Measurements from ENCODE around the gene FUT2. TPM values are rescaled to one million over a fixed set of nuclear protein-coding genes. Genes with fewer than 3 reads are reported as not detected.
A peak's percentile ranks its signal among the peaks of the same experiment; 100 is the strongest.

FUT2 gene
- total RNA-seq, 1 donor from 2014 or later, result not detected

DNA sequence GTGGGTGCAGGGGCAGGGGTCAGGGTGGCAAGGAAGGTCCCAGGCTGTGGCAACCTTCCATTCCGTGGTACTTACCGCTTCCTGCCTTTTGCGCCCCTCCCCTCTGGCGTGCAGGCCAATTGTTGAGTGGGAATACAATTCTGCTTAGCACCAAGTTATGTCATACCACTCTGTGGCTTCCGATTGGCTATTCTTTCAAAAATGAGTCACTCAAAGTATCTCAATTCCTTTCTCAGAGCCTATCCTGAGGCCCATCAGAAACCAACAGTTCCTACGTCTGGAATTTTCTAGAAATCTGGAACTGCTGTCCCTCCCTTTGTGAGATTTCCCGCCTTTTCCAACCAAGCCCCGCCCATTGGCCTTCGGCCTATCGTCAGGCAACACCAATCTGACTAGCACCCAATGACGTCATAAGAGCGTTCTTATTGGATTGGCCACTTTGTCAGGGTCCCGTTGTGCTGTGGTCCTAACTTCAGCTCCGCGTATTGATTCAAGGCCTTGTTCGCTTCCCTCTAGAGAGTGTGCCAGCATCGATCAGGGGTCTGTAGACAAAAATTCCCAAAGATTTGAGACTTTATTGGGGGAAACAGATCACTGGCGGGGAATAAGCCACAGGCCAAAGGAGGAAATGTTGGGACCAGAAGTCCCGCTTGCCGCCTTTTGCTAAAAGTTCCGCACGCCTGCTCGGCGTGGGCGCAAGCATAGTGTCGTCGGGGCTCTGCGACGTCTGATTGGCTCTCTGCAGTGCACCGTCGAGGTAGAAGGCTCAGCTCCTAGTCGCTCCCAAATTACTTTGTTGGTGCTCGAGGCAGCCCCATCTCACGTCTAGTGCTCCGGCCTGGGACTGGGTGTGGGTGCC, 34.7 kb upstream of the FUT2 start:
- Mint-ChIP-seq H3K27me3 (ENCODE audit: low read depth) (peaks cover 3% of the 10 kb centered on the region), H3K36me3 (ENCODE audit: low read depth) (no peaks in the 10 kb centered on the region), H3K9me3 (no peaks in the 10 kb centered on the region), H3K27ac (peak overlapping the region; percentile 91), H3K4me3 (ENCODE audit: low read depth) (peak overlapping the region; percentile 40), H3K4me1 (ENCODE audit: low read depth) (peaks cover 6% of the 10 kb centered on the region)
- intact Hi-C loops (cut with micrococcal nuclease), result loop anchor here (2.0 to 5.0 kb wide), 3 partner anchors 14 to 86 kb away; partner anchors contain the start of genes CA11 and IZUMO1
- DNase-seq (ENCODE audit: low spot score), result peak; percentile 80

GRCh38 chr19:48661711-48662090, 34.1 kb upstream of the FUT2 start:
- Mint-ChIP-seq H3K27ac (no peak overlapping the region), H3K4me1 (ENCODE audit: low read depth) (peaks cover 6% of the 10 kb centered on the region), H3K36me3 (ENCODE audit: low read depth) (no peaks in the 10 kb centered on the region), H3K9me3 (no peaks in the 10 kb centered on the region), H3K27me3 (ENCODE audit: low read depth) (peaks cover 3% of the 10 kb centered on the region), H3K4me3 (ENCODE audit: low read depth) (no peak overlapping the region)
- intact Hi-C loops (cut with micrococcal nuclease), result loop anchor here (2.0 to 5.0 kb wide), 3 partner anchors 15 to 86 kb away; partner anchors contain the start of genes CA11 and IZUMO1
- no peak for DNase-seq (ENCODE audit: low spot score)

DNA sequence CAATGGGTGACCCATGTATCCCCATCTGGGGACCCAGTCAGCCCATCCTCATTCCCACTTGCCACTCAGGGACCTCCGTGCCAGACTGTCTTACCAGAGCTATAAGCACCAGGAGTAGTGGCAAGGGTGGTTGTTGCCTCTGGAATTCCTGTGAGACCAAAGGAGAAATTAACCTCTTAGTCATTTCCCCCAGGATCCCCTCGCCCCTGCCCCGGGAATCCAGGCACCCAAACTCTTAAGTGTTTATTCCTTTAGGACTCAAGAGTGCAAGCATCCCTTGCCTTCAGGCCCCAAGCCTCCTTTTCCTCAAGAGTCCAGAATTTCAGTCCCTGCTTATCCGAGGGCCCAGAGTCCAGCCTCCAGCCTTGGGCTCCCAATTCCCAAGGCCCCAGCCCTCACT, 32.1 kb upstream of the FUT2 start:
- DNase-seq (ENCODE audit: low spot score), result no peak
- no peaks in the 10 kb centered on the region for H3K9me3 Mint-ChIP-seq
- H3K27ac Mint-ChIP-seq, result no peak overlapping the region
- H3K27me3 Mint-ChIP-seq (ENCODE audit: low read depth), result peaks cover 3% of the 10 kb centered on the region
- no peak overlapping the region for H3K4me3 Mint-ChIP-seq (ENCODE audit: low read depth)
- no peaks in the 10 kb centered on the region for H3K36me3 Mint-ChIP-seq (ENCODE audit: low read depth)
- H3K4me1 Mint-ChIP-seq (ENCODE audit: low read depth), result peaks cover 6% of the 10 kb centered on the region
- intact Hi-C loops (cut with micrococcal nuclease), result loop anchor here (5.0 kb wide), 1 partner anchor 84 kb away; the partner anchor contains the start of gene IZUMO1

DNA sequence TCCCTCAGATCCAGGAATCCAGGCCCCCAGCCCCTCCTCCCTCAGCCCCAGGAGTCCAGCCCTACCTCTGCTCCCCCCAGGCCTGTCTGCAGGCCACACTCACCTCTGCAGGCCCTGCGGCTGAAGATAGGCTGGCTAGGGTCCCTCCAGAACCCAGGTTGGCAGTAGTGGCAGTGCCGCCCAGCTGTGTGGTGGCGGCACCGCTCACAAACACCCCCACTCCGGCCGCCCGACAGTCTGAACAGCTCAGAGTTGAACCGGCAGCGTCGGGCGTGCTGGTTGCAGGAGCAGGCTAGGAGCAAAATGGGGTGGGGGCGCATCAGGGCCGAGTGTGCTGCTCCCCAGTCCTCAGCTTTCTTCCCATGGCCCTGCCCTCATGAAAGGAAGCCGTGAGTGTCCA, 31.3 kb upstream of the FUT2 start:
- Mint-ChIP-seq H3K27ac (no peak overlapping the region), H3K36me3 (ENCODE audit: low read depth) (no peaks in the 10 kb centered on the region), H3K27me3 (ENCODE audit: low read depth) (no peaks in the 10 kb centered on the region), H3K4me3 (ENCODE audit: low read depth) (no peak overlapping the region), H3K9me3 (no peaks in the 10 kb centered on the region), H3K4me1 (ENCODE audit: low read depth) (peaks cover 6% of the 10 kb centered on the region)
- DNase-seq (ENCODE audit: low spot score), result no peak
- intact Hi-C loops (cut with micrococcal nuclease), result loop anchor here (5.0 kb wide), 1 partner anchor 83 kb away; the partner anchor contains the start of gene IZUMO1

DNA sequence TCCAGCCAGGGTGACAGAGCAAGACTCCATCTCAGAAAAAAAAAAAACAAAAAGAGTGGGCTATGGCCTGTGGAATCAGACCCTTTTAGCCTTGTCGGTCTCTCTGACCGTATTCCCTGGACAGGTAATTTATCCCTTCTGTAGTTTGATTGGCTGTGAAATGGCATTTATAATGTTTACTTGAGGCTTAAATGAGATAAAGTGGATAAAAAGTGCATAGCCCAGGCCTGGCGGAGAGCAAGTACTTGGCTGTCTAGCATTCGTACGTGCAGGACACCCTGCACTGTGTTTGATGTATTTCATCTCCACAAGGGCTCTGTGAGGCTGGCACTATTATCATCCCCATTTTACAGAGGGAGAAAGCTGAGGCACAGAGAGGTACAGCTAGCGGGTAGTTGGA, 30.0 kb upstream of the FUT2 start:
- H3K4me1 Mint-ChIP-seq (ENCODE audit: low read depth), result peaks cover 4% of the 10 kb centered on the region
- no peak for DNase-seq (ENCODE audit: low spot score)
- no peaks in the 10 kb centered on the region for H3K36me3 Mint-ChIP-seq (ENCODE audit: low read depth)
- no peak overlapping the region for H3K4me3 Mint-ChIP-seq (ENCODE audit: low read depth)
- no peaks in the 10 kb centered on the region for H3K27me3 Mint-ChIP-seq (ENCODE audit: low read depth)
- H3K27ac Mint-ChIP-seq, result no peak overlapping the region
- peaks cover 4% of the 10 kb centered on the region for H3K9me3 Mint-ChIP-seq
- intact Hi-C loops (cut with micrococcal nuclease), result no loop called here

GRCh38 chr19:48668332-48668731, 27.4 kb upstream of the FUT2 start:
- intact Hi-C loops (cut with micrococcal nuclease), result no loop called here

DNA sequence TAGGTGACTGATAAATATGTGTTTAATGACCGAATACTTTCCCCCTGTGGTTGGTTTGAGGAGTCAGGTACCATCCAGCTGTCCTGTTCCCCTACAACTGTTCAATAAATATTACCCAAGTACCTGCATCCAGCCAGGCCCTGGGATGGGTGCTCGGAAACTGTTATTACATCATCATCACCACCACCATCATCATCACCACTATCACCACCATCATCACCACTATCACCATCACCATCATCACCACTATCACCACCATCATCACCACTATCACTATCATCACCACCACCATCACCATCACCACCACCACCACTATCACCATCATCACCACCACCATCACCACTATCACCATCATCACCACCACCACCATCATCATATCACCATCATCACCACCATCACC, 27.0 kb upstream of the FUT2 start:
- H3K27ac Mint-ChIP-seq, result no peak overlapping the region
- H3K27me3 Mint-ChIP-seq (ENCODE audit: low read depth), result no peaks in the 10 kb centered on the region
- H3K9me3 Mint-ChIP-seq, result peaks cover 4% of the 10 kb centered on the region
- H3K36me3 Mint-ChIP-seq (ENCODE audit: low read depth), result no peaks in the 10 kb centered on the region
- DNase-seq (ENCODE audit: low spot score), result no peak
- H3K4me3 Mint-ChIP-seq (ENCODE audit: low read depth), result no peak overlapping the region
- no peaks in the 10 kb centered on the region for H3K4me1 Mint-ChIP-seq (ENCODE audit: low read depth)
- intact Hi-C loops (cut with micrococcal nuclease), result no loop called here

More at GRCh38 chr19:48668332-48668731, 27.4 kb upstream of the FUT2 start:
- no peak overlapping the region for H3K4me3 Mint-ChIP-seq (ENCODE audit: low read depth)
- no peaks in the 10 kb centered on the region for H3K27me3 Mint-ChIP-seq (ENCODE audit: low read depth)
- no peak for DNase-seq (ENCODE audit: low spot score)
- H3K36me3 Mint-ChIP-seq (ENCODE audit: low read depth), result no peaks in the 10 kb centered on the region
- peaks cover 4% of the 10 kb centered on the region for H3K9me3 Mint-ChIP-seq
- H3K27ac Mint-ChIP-seq, result no peak overlapping the region
- H3K4me1 Mint-ChIP-seq (ENCODE audit: low read depth), result no peaks in the 10 kb centered on the region

DNA sequence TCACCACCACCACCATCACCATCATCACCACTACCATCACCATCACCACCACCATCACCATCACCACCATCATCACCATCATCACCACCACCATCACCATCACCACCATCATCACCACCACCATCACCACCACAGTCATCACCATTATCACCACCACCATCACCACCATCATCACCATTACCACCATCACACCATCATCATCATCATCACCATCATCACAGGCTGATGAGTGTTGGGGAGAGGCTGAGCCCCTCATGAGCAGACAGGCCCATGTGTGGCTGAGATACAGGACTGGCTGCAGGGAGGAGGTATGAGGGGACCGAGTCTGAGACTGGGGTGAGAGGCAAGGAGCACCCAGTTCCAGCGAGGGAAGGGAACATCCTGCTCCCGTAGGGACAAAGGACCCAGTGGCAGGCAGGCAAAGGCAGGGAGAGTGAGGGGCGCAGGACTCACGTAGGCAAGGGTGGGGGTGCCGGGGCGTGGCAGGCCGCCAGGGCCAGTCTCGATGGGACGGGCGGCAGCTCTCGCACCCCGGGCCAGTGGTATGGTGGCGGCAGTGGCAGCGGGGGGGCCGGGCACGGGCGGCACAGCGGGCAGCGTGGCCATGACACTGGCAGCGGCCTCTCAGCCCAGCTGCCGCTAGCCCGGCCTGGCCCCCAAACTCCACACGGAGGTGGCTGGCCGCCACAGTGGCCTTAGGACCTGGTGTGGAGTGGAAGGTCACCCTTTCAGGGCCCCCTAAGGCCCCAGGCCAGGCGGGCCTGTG, 25.7 kb upstream of the FUT2 start:
- H3K27ac Mint-ChIP-seq, result no peak overlapping the region
- no peak for DNase-seq (ENCODE audit: low spot score)
- no peak overlapping the region for H3K4me3 Mint-ChIP-seq (ENCODE audit: low read depth)
- peaks cover 4% of the 10 kb centered on the region for H3K9me3 Mint-ChIP-seq
- no peaks in the 10 kb centered on the region for H3K36me3 Mint-ChIP-seq (ENCODE audit: low read depth)
- peaks cover under 1% of the 10 kb centered on the region for H3K4me1 Mint-ChIP-seq (ENCODE audit: low read depth)
- no peaks in the 10 kb centered on the region for H3K27me3 Mint-ChIP-seq (ENCODE audit: low read depth)
- intact Hi-C loops (cut with micrococcal nuclease), result no loop called here

- Mint-ChIP-seq H3K27me3 (ENCODE audit: low read depth) (no peaks in the 10 kb centered on the region), H3K4me1 (ENCODE audit: low read depth) (peaks cover 5% of the 10 kb centered on the region), H3K9me3 (peaks cover 4% of the 10 kb centered on the region), H3K36me3 (ENCODE audit: low read depth) (no peaks in the 10 kb centered on the region), H3K27ac (no peak overlapping the region), H3K4me3 (ENCODE audit: low read depth) (no peak overlapping the region)
- intact Hi-C loops (cut with micrococcal nuclease), result no loop called here
- DNase-seq (ENCODE audit: low spot score), result no peak
These were observed 24.9 kb upstream of the FUT2 start for GRCh38 chr19:48670699-48671445.

DNA sequence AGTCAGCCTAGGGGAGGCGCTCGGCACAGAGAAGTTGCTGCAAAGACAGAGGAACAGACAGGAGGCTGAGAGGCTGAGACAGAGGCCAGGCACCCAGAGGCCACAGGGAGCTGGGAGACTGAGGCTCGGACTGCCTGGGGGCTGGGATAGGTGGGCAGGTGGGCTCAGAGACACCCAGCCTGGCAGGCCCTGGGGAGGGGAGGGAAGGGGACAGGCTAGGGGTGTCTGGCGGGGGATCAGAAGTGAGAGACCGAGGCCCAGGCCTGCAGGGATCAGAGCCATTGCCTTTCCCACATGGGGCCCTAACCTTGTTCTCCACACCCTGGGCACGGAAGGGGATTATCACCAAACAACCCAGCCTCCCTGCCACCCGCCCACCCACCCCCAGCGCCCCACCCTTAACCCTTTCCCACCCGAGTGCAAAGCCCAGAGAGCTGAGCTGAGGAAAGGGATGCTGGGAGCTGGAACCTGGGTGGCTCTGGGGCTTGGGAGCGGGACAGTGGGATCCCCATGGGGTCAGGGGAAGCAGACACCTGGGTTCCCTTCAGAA, 24.2 kb upstream of the FUT2 start:
- peaks cover 5% of the 10 kb centered on the region for H3K4me1 Mint-ChIP-seq (ENCODE audit: low read depth)
- intact Hi-C loops (cut with micrococcal nuclease), result no loop called here
- H3K36me3 Mint-ChIP-seq (ENCODE audit: low read depth), result no peaks in the 10 kb centered on the region
- no peak for DNase-seq (ENCODE audit: low spot score)
- peaks cover 4% of the 10 kb centered on the region for H3K9me3 Mint-ChIP-seq
- no peaks in the 10 kb centered on the region for H3K27me3 Mint-ChIP-seq (ENCODE audit: low read depth)
- H3K4me3 Mint-ChIP-seq (ENCODE audit: low read depth), result no peak overlapping the region
- no peak overlapping the region for H3K27ac Mint-ChIP-seq

GRCh38 chr19:48672994-48673393, 22.8 kb upstream of the FUT2 start, which contains the start of gene NTN5:
NTN5 (minus strand) TSS chr19:48673017; CDS start chr19:48670986, 2,031 bp downstream.
- peaks cover 5% of the 10 kb centered on the region for H3K4me1 Mint-ChIP-seq (ENCODE audit: low read depth)
- no peak within 1 kb of the TSS for H3K4me3 Mint-ChIP-seq (ENCODE audit: low read depth)
- H3K27me3 Mint-ChIP-seq (ENCODE audit: low read depth), result no peaks in the 10 kb centered on the region
- H3K9me3 Mint-ChIP-seq, result peaks cover 4% of the 10 kb centered on the region
- no peaks in the 10 kb centered on the region for H3K36me3 Mint-ChIP-seq (ENCODE audit: low read depth)
- intact Hi-C loops (cut with micrococcal nuclease), result no loop called here
- DNase-seq (ENCODE audit: low spot score), result no peak
- H3K27ac Mint-ChIP-seq, result no peak within 1 kb of the TSS

DNA sequence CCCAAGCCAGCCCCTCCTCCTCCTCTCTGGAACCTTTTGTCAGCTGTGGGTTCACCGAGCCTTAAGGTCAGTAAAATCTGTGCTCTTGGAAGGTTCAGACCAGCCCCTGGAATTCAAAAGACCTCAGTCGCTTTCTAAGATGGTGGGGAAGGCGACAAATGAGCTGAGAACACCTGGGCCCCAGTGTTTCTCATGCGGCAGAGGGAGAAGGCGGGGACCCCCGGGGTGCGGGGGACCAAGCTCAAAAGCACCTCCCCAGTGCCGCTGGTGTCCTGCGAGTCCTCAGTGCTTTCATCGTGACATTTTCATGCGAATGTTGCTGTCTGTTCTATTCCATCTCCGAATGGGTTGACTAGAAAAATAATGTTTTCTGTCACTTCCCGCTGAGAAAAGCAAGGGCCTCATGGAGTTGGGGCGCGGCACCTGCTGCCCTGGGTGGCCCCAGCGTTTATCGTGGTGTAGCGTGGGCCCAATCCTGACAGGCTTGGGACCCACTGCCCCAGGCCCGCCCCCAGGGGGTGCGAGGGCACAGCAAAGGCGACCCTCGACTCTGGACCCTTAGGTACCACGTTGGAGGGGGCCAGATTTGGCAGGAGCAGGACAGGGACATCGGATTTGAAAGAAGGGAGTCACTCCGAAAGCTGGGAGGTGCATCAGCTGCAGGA, 22.2 kb upstream of the FUT2 start:
- H3K27me3 Mint-ChIP-seq (ENCODE audit: low read depth), result no peaks in the 10 kb centered on the region
- peaks cover 5% of the 10 kb centered on the region for H3K4me1 Mint-ChIP-seq (ENCODE audit: low read depth)
- DNase-seq (ENCODE audit: low spot score), result no peak
- no peaks in the 10 kb centered on the region for H3K36me3 Mint-ChIP-seq (ENCODE audit: low read depth)
- H3K9me3 Mint-ChIP-seq, result peaks cover 4% of the 10 kb centered on the region
- no peak overlapping the region for H3K4me3 Mint-ChIP-seq (ENCODE audit: low read depth)
- intact Hi-C loops (cut with micrococcal nuclease), result no loop called here
- no peak overlapping the region for H3K27ac Mint-ChIP-seq

All from activated T-helper 2 cell treated with anti-CD3 and anti-CD28 coated beads, Interferon-gamma antibody, Interleukin-2, Interleukin-4, amounts not matched to agents 10 μg/mL and 5 μg/mL and 100 μg/mL, durations not matched to agents 14 hours and 24 hours and 36 hours (primary cell).